GM04503 (cell line): ENCODE results near the gene OR4K1.
"Not testable (repeated sequence)": the region's sequence is repeated elsewhere in the genome, so short reads cannot be mapped to it uniquely, and the experiment has no call there.

Source experiments
- DNase-seq: peaks from one replicate; pipeline ENCODE4 v3.0.0-alpha.2; 2012; ENCODE audit warnings: low read depth

OR4K1 gene, protein sequence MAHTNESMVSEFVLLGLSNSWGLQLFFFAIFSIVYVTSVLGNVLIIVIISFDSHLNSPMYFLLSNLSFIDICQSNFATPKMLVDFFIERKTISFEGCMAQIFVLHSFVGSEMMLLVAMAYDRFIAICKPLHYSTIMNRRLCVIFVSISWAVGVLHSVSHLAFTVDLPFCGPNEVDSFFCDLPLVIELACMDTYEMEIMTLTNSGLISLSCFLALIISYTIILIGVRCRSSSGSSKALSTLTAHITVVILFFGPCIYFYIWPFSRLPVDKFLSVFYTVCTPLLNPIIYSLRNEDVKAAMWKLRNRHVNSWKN

DNA sequence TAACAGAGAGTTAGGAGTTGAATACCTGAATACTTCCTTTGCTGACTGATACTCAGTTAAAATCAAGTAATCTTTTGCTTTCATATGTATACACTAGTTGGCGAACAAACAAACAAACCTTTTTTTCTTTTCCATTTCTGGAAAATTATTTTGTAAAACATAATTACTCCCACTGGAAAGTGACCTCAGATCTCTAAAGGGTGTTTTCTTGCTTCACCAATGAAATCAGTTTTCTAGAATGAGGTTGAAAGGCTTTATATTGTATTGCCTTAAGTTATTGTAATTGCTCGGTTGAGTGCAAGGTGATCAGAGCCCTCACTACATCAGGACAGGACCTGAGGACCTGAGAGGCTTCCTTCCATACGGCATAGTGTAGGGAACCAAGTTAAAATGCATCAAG is at the start of gene OR4K1:
Gene OR4K1 (plus strand): TSS at position 301 of the 400 bp plus-strand sequence. CDS start 4,750 bp downstream, outside the sequence.
- no peak for DNase-seq

DNA sequence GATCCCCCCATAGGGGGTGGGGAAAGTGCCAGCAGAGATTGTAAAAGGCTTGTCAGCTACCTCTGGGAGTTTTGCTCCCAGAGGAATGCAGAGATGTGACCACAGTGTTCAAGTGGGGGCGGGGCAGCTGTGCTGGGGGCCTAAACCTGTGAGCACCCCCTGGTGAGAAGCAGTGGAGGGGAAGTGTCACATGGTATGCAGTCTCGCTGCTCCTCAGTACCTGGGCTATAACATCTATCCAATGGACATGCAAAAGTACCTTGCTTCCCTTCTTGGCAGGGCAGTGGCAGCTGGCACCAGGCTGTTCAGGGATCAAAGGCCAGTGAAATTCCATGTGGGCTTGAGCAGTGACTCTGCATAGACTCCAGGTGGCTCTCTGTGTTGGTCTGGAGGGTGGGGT is 35.4 kb upstream of the OR4K1 start:
- no peak for DNase-seq

DNA sequence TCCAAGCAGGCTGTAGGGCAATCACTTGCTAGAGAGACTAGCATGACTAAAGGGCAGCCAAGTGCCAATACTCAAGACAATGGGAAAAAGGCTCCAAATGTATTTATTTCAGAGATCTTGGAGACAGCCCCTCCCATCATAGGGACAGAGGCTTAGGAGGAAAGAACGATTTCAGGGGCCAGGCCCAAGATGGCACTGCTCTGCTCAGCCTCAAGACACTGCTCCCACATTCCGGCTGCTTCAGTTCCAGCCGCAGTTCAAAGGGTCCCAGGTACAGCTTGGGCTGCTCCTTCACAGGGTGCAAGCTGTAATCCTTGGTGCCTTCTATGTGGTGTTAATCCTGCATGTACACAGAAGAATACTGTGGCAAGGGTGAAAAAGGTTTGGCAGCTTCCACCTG is 29.7 kb upstream of the OR4K1 start:
- no peak for DNase-seq

DNA sequence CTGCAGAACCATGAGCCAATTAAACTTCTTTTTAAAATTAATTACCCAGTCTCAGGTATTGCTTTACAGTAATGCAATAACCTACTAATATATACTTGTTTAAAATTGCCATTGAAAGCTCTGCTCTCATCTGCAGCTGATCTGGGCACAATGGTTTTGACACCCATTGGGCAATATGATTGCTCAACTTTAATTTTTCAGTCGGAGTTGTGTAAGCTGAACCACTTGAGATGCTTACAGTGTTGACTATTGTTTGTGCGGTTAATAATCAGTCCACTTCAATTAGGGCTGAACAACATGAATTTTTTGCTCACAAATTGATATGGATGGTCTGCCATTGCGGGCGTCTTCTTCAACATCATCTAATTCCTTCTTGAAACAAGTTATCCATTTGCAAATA is 28.3 kb upstream of the OR4K1 start:
- no peak for DNase-seq

DNA sequence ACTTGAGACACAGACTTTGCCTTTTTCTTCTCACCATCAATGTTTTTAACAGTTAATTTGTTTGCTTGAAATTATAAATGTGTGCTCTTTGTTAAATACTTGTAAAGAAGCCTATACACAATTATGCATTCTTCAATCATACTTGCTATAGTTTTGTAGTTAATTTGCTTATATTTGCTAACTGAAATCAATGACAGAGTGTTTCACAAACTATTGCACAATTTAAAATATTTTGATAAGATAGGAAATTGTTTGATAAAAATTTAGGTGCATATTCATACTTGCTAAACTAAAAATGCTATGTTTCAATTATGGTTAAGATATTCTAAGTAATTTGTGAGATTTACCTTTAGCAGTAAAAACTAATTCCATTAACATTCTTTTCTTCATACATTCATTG is 24.1 kb upstream of the OR4K1 start:
- no peak for DNase-seq

DNA sequence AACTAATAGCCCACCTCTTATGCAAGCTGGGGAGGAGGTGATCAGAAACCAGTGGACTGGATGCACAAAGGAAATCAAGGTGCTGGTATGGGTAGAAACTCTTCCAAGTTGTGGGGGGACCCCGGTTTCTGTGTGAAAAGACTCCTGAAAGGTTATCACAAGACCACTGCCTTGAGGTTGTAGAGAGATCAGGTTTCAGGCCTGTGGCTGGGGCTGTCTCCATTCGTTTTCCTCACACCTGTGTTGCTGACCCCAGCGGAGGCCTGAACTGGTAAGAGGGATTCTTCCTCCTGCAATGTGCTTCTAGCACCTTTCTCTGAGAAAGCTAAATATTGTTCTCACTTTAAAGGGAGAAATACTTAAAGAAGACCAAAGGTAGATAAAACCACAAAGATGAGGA is 19.6 kb upstream of the OR4K1 start:
- no peak for DNase-seq

DNA sequence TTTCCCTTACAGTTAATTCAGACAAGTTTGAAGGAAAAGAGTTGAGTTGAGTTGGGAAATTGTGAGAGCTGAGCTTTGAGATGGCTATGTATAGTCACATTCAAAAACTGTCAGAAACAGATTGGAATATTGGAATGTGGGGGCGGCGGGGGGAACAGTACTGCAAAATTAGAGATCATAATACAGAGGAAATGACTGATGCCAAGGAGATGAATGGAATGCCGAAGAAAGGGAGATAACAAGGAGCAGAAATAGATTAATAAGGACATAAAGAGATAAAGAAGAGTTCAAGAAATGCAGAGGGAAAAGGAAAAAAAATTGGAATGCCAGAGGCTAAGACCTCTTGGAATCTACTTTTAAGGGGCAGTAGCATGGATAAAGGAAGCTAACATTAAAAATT is 13.5 kb upstream of the OR4K1 start:
- DNase-seq, result no peak

DNA sequence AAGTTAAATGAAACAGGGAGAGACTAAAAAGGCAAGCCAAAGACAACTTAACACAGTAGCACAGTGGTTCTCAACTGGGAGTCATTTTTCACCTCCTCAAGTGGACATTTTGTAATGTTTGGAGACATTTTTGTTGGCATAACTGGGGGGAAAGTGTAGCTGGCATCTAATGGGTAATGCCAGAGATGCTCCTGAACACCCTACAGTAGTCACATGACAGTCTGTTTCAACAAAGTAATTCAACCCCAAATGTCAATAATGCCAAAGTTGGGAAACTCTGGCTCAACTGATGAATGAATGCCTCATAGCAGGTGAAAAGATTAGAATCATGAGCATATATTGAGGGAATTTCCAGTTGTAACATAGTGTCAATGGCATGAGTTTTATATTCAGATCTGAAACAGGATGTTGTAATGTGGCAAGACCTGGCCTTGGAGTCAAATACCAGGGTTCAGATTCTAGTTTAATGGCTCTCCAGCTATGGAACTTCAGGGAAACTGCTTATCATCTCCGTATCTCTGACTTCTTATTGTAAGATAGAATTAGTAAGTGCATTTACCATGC is 12.7 kb upstream of the OR4K1 start:
- no peak for DNase-seq

DNA sequence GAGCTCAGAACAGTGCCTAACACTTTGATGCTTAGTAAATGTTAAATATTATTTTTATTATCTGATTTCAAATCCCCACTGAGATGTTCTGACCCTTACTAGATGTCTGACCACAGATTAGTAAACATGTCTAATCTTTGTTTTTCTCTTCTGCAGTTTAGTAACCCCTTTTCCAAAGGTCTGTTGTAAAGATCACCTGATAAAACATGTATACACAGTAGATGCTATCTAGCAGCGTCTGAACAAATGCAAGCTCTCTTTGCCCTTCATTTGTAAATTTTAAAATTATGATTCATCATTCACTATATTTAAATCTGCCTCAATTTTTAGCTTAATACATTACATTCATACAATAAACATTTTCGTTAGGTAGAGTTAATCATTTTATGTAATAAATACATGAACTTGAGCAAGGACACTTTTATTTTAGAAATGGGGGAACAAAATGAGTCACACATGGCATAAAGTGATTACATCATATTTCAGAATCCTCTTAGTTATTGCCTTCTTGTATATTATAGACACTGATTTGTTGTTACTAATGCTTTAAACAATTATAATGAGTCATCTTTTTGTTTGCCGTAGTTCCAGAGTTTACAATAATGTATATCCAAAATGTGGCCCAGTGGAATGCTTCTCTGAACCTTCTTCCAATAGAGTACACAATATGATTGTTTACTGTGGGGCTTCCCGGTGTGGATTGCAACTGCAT is 12.0 kb upstream of the OR4K1 start:
- no peak for DNase-seq

DNA sequence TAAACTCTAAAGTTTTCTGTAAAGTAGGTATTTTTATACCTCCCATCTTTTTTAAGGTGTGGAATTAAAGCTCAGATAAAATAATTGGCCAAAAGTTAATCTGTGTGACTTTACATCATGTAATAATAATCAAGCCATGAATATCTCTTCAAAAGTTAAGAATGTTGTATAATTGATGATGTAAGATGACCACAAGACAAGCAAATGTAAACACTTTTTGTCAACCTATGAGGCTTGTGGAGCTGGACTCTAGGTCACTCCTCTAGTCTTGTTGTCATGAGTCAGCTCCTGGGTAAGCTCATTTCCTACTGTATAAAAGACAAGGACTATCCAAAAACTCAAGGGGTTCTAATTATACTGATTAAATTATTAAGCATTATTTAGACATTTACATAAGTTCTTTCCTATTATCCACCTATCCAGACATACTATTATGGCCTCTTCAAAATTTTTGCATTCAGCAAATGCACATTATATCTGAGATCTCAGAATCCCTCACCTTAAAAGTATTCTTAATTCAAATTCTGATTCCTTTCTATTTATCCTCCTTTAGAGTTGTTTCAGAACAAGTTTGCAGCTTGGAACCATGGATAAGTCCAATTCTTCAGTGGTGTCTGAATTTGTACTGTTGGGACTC is 10.6 kb upstream of the OR4K1 start, which contains the start of gene OR4K5:
Gene OR4K5 (plus strand): TSS at position 587 of the 637 bp plus-strand sequence. CDS start 0 bp downstream, at position 587.
- DNase-seq, result no peak

DNA sequence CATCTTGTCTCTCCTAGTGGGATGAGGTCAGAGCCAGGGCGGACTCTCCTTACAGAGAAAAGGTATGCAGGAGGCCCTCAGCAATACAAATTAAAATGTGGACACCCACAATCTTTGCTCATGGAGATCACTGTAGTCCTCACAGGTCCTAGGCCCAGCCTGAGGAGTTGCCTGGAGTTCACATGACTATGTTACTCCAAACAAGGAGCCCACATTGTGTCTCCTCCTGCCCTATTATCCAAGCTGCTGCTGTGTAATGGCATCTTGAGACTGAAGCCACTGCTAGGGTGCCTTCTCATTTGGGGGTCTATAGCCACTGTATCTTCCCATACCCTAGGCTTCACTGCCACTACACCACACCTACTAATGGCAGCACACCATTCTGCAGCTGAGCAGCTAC is 11.0 kb downstream of the OR4K1 start:
- no peak for DNase-seq

DNA sequence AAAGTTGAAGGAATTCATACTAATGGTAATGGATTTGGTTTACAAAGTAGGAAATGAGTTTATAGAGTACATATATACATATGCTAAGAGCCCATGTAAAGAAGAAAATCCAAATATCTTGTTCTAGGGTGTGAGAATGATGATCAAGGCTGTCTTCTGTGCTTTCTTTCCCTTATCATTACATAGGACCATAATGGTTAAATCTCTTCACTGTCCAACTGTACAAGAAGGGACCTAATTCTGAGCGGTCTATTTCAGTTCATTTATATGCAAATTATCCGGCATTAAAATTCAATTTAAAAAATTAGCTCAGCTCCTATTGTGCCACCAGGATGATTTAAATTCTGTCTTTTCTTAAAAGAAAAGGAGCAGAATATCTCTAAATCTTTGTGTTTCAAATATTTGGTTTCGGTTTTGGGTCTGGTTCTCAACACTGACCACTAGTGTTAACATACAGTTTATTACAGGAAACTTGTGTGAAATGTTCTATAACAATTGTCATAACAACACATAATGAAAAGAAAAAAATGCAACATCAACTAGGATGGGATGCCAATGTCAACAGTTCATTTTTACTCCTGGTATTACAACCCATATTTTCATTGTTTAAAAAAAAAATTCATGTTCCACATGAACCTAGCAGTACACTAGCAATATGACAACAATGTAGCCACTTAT is 16.8 kb downstream of the OR4K1 start:
- DNase-seq, result no peak

DNA sequence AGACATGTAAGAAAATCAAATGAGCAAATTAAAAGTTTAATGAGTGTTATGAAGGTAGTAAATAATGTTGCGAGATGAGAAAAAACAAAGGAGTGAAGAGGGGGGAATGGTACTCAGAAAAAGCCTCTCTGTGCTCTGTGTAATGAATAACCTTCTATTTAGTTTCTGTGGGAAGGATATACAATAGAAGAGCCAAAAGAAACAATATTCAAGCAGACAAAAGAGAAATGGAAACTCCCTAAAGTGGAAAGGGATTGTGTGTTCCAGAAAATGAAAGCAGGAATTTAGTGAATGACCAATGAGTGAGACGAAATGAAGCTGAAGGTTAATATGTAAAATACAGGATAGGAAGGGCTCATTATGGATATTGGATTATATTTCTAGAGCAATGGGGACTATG is 18.5 kb downstream of the OR4K1 start:
- no peak for DNase-seq

DNA sequence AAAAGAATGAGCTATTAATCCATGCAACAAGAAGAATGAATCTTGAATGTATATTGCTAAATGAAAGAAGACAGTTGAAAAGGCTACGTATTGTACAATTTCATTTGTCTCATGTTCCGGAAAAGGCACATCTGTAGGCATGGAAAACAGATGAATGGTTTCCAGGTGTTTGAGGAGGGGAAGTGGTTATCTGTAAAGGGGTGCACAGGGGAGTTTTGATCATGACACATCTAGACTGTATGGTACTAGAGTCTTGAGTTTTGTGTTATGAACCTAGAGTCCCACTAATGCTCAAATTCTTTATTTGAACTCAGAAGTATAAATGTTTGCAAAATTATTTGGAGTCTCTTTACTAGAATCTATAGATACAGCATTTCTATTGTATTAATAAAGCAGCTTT is 39.0 kb downstream of the OR4K1 start:
- DNase-seq, result not testable (repeated sequence)

DNA sequence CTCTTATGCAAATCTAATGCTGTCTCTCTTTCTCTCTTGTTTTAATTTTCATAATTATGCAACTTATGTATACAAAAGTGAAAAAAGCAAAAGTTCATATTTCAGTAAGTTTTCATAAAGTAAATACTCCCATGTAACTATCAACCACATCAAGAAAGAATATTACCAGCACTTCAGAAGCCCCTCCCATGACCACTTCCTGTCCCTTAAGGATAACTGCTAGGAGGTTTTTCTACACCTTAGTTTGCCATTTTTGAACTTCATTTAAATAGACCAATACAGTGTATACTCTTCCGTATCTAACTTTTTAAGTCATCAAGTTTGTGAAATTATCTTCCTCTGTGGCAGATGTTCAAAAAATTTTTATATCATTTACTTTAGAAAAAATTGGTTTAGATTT is 44.1 kb downstream of the OR4K1 start:
- DNase-seq, result no peak

DNA sequence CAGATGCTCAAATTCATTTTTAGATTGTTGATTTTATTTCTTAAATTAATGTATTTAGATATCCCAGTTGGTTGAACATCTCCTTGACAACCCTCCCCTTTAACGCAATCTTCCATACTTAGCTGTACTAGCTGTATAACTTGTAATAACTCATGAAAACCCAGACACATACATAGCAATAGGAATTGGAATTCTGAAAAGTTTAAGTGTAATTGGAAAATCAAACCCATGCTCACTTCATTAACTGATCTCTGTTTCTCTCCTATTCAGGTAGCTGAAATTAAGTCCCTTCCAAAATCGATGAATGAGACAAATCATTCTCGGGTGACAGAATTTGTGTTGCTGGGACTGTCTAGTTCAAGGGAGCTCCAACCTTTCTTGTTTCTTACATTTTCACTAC is 44.6 kb downstream of the OR4K1 start, which contains the start of gene OR4K15:
Gene OR4K15 (plus strand): TSS at position 301 of the 400 bp plus-strand sequence. CDS start 0 bp downstream, at position 301.
- DNase-seq, result no peak
